ENCODE measurements around the gene FAS. TPM values are rescaled to one million over a fixed set of nuclear protein-coding genes. Genes with fewer than 3 reads are reported as not detected.

Gene FAS
- total RNA-seq, 1 experiment from 2014 or later = 7.6 TPM

GRCh38 chr10:88953662-88954061 lies 36.9 kb upstream of the FAS start:
- intact Hi-C loops (cut with micrococcal nuclease; ENCODE audit: unreplicated experiment) = no loop called here

GRCh38 chr10:88954458-88955083 lies 36.0 kb upstream of the FAS start:
- no peaks in the 10 kb centered on the region for H3K9me2 ChIP-seq (ENCODE audit: insufficient read depth)
- no peaks in the 10 kb centered on the region for H3K27me3 ChIP-seq (ENCODE audit: insufficient read depth, low read depth)
- H4K20me1 ChIP-seq (ENCODE audit: insufficient read depth) = no peaks in the 10 kb centered on the region
- intact Hi-C loops (cut with micrococcal nuclease; ENCODE audit: unreplicated experiment) = no loop called here
- H3K36me3 ChIP-seq (ENCODE audit: low read depth) = no peaks in the 10 kb centered on the region
- no peak overlapping the region for H3K4me2 ChIP-seq
- H3K27ac ChIP-seq = no peak overlapping the region
- H3K4me3 ChIP-seq = no peak overlapping the region
- DNase-seq = no peak
- ChIA-PET CTCF (interaction anchor here (0.5 kb wide), 1 partner anchor 12 kb away, joined by 5 read pairs; no protein-coding TSS in a partner anchor), POLR2A (ENCODE audit: unreplicated experiment) (no interaction called here)
- H3F3A ChIP-seq (ENCODE audit: insufficient read depth, low read depth) = no peaks in the 10 kb centered on the region
- no TSS peak for BruUV-seq (replicated peaks)
- no peak for TF ChIP-seq EZH2 (IDR thresholded peaks at IDR 0.05; ENCODE audit: low read depth)
- no peak for TF ChIP-seq CTCF (conservative IDR thresholded peaks at IDR 0.05)
- H2AFZ ChIP-seq = no peak overlapping the region
- H3K9me3 ChIP-seq (ENCODE audit: insufficient read depth, low read depth) = no peaks in the 10 kb centered on the region
- no peaks in the 10 kb centered on the region for H3K79me2 ChIP-seq (ENCODE audit: low read depth)
- H3K4me1 ChIP-seq (replicated peaks; ENCODE audit: insufficient read depth) = no peaks in the 10 kb centered on the region

More at GRCh38 chr10:88953662-88954061, 36.9 kb upstream of the FAS start:
- no peak overlapping the region for H2AFZ ChIP-seq
- H3K27ac ChIP-seq = no peak overlapping the region
- no peak for TF ChIP-seq EZH2 (IDR thresholded peaks at IDR 0.05; ENCODE audit: low read depth)
- TF ChIP-seq CTCF (conservative IDR thresholded peaks at IDR 0.05) = no peak
- H3K36me3 ChIP-seq (ENCODE audit: low read depth) = no peaks in the 10 kb centered on the region
- no peak for DNase-seq
- H3F3A ChIP-seq (ENCODE audit: insufficient read depth, low read depth) = no peaks in the 10 kb centered on the region
- no TSS peak for BruUV-seq (replicated peaks)
- no peak overlapping the region for H3K4me3 ChIP-seq
- CTCF ChIA-PET = no interaction called here
- H3K9me2 ChIP-seq (ENCODE audit: insufficient read depth) = no peaks in the 10 kb centered on the region
- no peaks in the 10 kb centered on the region for H3K79me2 ChIP-seq (ENCODE audit: low read depth)
- POLR2A ChIA-PET (ENCODE audit: unreplicated experiment) = no interaction called here
- no peaks in the 10 kb centered on the region for H3K4me1 ChIP-seq (replicated peaks; ENCODE audit: insufficient read depth)
- H3K9me3 ChIP-seq (ENCODE audit: insufficient read depth, low read depth) = no peaks in the 10 kb centered on the region
- no peaks in the 10 kb centered on the region for H3K27me3 ChIP-seq (ENCODE audit: insufficient read depth, low read depth)
- H3K4me2 ChIP-seq = no peak overlapping the region
- no peaks in the 10 kb centered on the region for H4K20me1 ChIP-seq (ENCODE audit: insufficient read depth)

- Histone ChIP-seq H3K4me3 (no peak overlapping the region), H3K9me2 (ENCODE audit: insufficient read depth) (no peaks in the 10 kb centered on the region), H3K4me1 (replicated peaks; ENCODE audit: insufficient read depth) (no peaks in the 10 kb centered on the region), H3K9me3 (ENCODE audit: insufficient read depth, low read depth) (no peaks in the 10 kb centered on the region), H3K36me3 (ENCODE audit: low read depth) (no peaks in the 10 kb centered on the region), H3K79me2 (ENCODE audit: low read depth) (no peaks in the 10 kb centered on the region), H4K20me1 (ENCODE audit: insufficient read depth) (no peaks in the 10 kb centered on the region), H3K27me3 (ENCODE audit: insufficient read depth, low read depth) (no peaks in the 10 kb centered on the region), H3K4me2 (no peak overlapping the region), H3F3A (ENCODE audit: insufficient read depth, low read depth) (no peaks in the 10 kb centered on the region), H2AFZ (no peak overlapping the region), H3K27ac (no peak overlapping the region)
- TF ChIP-seq CTCF (conservative IDR thresholded peaks at IDR 0.05) (no peak), EZH2 (IDR thresholded peaks at IDR 0.05; ENCODE audit: low read depth) (no peak)
- no TSS peak for BruUV-seq (replicated peaks)
- no peak for DNase-seq
- ChIA-PET POLR2A (ENCODE audit: unreplicated experiment) (no interaction called here), CTCF (no interaction called here)
- intact Hi-C loops (cut with micrococcal nuclease; ENCODE audit: unreplicated experiment) = no loop called here
Measured at GRCh38 chr10:88957381-88957780, 33.2 kb upstream of the FAS start.
